PC-3 (cell line): ENCODE measurements around the gene PDCD11.

Experiments used
- CTCF ChIP-seq: fragments of 300-600 bp; sonication (generic); conservative IDR thresholded peaks from 2 replicates; pipeline ENCODE4 v1.5.1; 2017; ENCODE audit warnings: antibody characterized with exemption, low read depth, mild to moderate bottlenecking, low read length
- EZH2 ChIP-seq: fragments of 300-600 bp; sonication (generic); IDR thresholded peaks from one replicate; pipeline ENCODE4 v1.6.1; 2017; ENCODE audit warnings: antibody characterized with exemption, mild to moderate bottlenecking, low read length; ENCODE audit not compliant: unreplicated experiment

DNA sequence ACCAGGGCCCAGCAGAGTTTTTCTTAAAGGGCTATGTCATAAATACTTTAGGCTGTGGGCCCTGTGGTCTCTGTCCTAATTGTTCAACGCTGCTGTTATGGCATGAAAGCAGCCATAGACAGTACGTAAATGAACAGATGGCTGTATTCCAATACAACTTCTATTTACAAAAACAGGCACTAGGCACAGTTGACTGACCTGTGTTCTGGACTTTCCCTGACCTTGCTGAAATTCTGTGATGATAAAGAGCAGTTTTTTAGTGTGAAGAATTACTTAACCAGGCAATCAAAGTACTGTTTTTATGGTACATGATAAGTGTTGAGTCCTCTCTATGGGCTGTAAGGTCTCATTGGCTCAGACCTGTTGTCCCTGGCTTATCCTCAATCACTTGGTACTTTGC lies 17.1 kb downstream of the PDCD11 start:
- TF ChIP-seq EZH2 (no peak), CTCF (no peak)
